HG03354 (cell line): ENCODE measurements around the gene PRR3.

Experiments used
- ATAC-seq: cut with Tn5 transposase; IDR thresholded peaks from one replicate; pipeline ENCODE4 v1.9.1; 2021; ENCODE audit warnings: mild to moderate bottlenecking; ENCODE audit not compliant: unreplicated experiment, poor library complexity, severe bottlenecking

The PRR3 gene

GRCh38 chr6:30603961-30604360 lies 46.9 kb downstream of the PRR3 start:
- ATAC-seq, result no peak

- ATAC-seq, result no peak
Measured at GRCh38 chr6:30610065-30610464, 53.0 kb downstream of the PRR3 start.

GRCh38 chr6:30611150-30611855 lies 54.2 kb downstream of the PRR3 start:
- no peak for ATAC-seq

GRCh38 chr6:30611856-30612194 lies 54.7 kb downstream of the PRR3 start:
- ATAC-seq, result no peak

GRCh38 chr6:30612213-30612612 lies 55.1 kb downstream of the PRR3 start:
- ATAC-seq, result no peak

GRCh38 chr6:30612687-30613248 lies 55.7 kb downstream of the PRR3 start:
- ATAC-seq, result no peak
